Fibroblast of skin of scalp (primary cell): ENCODE measurements around the gene NTSR2.

Experiments used
- DNase-seq: peaks from one replicate; pipeline ENCODE4 v3.0.0-alpha.2; 2013

NTSR2 gene

GRCh38 chr2:11699686-11700670, 30.0 kb upstream of the NTSR2 start:
- DNase-seq: no peak

GRCh38 chr2:11698009-11698922, 28.3 kb upstream of the NTSR2 start:
- peak; percentile 42 for DNase-seq

- peak; percentile 66 for DNase-seq
Observed at GRCh38 chr2:11697103-11697871, 27.3 kb upstream of the NTSR2 start.

GRCh38 chr2:11696736-11697102, 26.7 kb upstream of the NTSR2 start:
- DNase-seq: no peak

GRCh38 chr2:11695576-11695975, 25.6 kb upstream of the NTSR2 start:
- no peak for DNase-seq

- DNase-seq: peak; percentile 59
Observed at GRCh38 chr2:11692966-11693521, 23.0 kb upstream of the NTSR2 start.

- no peak for DNase-seq
Observed at GRCh38 chr2:11691076-11691660, 21.2 kb upstream of the NTSR2 start.

GRCh38 chr2:11688222-11689069, 18.5 kb upstream of the NTSR2 start:
- peak; percentile 78 for DNase-seq

- no peak for DNase-seq
Observed at GRCh38 chr2:11687736-11688135, 17.7 kb upstream of the NTSR2 start.

- DNase-seq: no peak
Observed at GRCh38 chr2:11685906-11686470, 16.0 kb upstream of the NTSR2 start.

GRCh38 chr2:11684894-11685460, 15.0 kb upstream of the NTSR2 start:
- DNase-seq: no peak

GRCh38 chr2:11683966-11684365, 14.0 kb upstream of the NTSR2 start:
- DNase-seq: no peak

GRCh38 chr2:11683476-11683875, 13.5 kb upstream of the NTSR2 start:
- no peak for DNase-seq

- no peak for DNase-seq
Observed at GRCh38 chr2:11682590-11682915, 12.6 kb upstream of the NTSR2 start.

GRCh38 chr2:11681722-11682589, 12.0 kb upstream of the NTSR2 start:
- no peak for DNase-seq

- no peak for DNase-seq
Observed at GRCh38 chr2:11680901-11681721, 11.1 kb upstream of the NTSR2 start.

GRCh38 chr2:11680182-11680900, 10.3 kb upstream of the NTSR2 start:
- no peak for DNase-seq
